PC-3 (cell line): ENCODE data around the gene SSR2.

Source experiments
- CTCF ChIP-seq: fragments of 300-600 bp; sonication (generic); conservative IDR thresholded peaks from 2 replicates; pipeline ENCODE4 v1.5.1; 2017; ENCODE audit warnings: antibody characterized with exemption, low read depth, mild to moderate bottlenecking, low read length
- EZH2phosphoT487 ChIP-seq: fragments of 300-600 bp; sonication (generic); IDR thresholded peaks from 2 replicates; pipeline ENCODE4 v1.6.1; 2018; ENCODE audit warnings: mild to moderate bottlenecking, antibody characterized with exemption, low read length, borderline replicate concordance

- TF ChIP-seq CTCF (no peak), EZH2phosphoT487 (no peak)
These were observed 33.9 kb upstream of the SSR2 start, which contains the start of gene LAMTOR2 for GRCh38 chr1:156054500-156055280.
